Liver (tissue), 3 donors: Measurements from ENCODE around the gene SOX21.

Source experiments
- CTCF ChIP-seq: fragments of 150-350 bp; IDR thresholded peaks from 2 replicates; pipeline ENCODE4 v1.5.1; 2017; ENCODE audit warnings: improper control_type of control experiment, low read depth, low read length; ENCODE audit not compliant: missing input control
- EGR1 ChIP-seq, 2 donors: IDR thresholded peaks; 2 replicates each; pipeline ENCODE4 v1.6.1; 2016 to 2018; ENCODE audit warnings: antibody characterized with exemption in 2 of 2, low read depth in 2 of 2
- FOXA1 ChIP-seq: IDR thresholded peaks from 2 replicates; pipeline ENCODE4 v1.6.1; 2016; ENCODE audit warnings: antibody characterized with exemption
- GABPA ChIP-seq, 2 donors: IDR thresholded peaks in 1 of 2; conservative IDR thresholded peaks in 1 of 2; 2 replicates each; pipeline ENCODE4 v1.6.1; 2016; ENCODE audit warnings: antibody characterized with exemption in 2 of 2, mild to moderate bottlenecking in 1 of 2, moderate library complexity in 1 of 2
- HNF4G ChIP-seq: IDR thresholded peaks from 2 replicates; pipeline ENCODE4 v1.6.1; 2016; ENCODE audit warnings: antibody characterized with exemption
- RAD21 ChIP-seq, 2 donors: IDR thresholded peaks; 2 replicates each; pipeline ENCODE4 v1.6.1; 2016; ENCODE audit warnings: antibody characterized with exemption in 2 of 2, mild to moderate bottlenecking in 2 of 2
- SP1 ChIP-seq: IDR thresholded peaks from 2 replicates; pipeline ENCODE4 v1.6.1; 2018; ENCODE audit warnings: antibody characterized with exemption, mild to moderate bottlenecking
- TAF1 ChIP-seq: conservative IDR thresholded peaks from 2 replicates; pipeline ENCODE4 v1.6.1; 2016; ENCODE audit warnings: antibody characterized with exemption, mild to moderate bottlenecking
- donor health status: healthy.
- donor health status: healthy.

- TF ChIP-seq EGR1 (IDR thresholded peaks at IDR 0.05; ENCODE audit: low read depth in 2 of 2) = no peak
- TF ChIP-seq TAF1 = no peak
- TF ChIP-seq FOXA1 = no peak
- TF ChIP-seq CTCF = no peak
- no peak for TF ChIP-seq GABPA (IDR thresholded peaks at IDR 0.05 in 1 of 2, conservative IDR thresholded peaks at IDR 0.05 in 1 of 2)
- no peak for TF ChIP-seq HNF4G
- no peak for TF ChIP-seq SP1
- no peak for TF ChIP-seq RAD21 (IDR thresholded peaks at IDR 0.05)
Measured at GRCh38 chr13:94739235-94739634, 26.9 kb upstream of the SOX21 start.
